HPDE6-E6E7 (cell line): Measurements from ENCODE around the gene MFRP.

Experiments used
- DNase-seq: peaks from one replicate; pipeline ENCODE4 v3.0.0; 2011; ENCODE audit warnings: missing footprints; ENCODE audit errors: extremely low spot score

MFRP gene

DNA sequence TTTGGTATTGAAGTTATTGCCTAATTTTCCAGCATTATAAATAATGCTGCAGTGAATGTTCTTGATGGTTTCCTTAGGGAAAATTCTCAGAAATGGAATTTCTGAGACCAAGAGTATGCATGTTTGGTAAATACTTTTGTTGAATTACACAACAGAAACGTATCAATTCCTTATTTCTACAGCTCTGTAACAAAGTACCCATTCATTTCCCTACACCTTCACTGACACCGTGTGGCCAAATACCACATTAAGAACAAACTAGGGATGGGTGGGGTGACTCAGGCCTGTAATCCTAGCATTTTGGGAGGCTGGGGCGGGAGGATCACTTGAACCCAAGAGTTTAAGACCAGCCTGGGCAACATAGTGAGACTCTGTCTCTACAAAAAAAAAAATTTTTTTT lies 51.3 kb downstream of the MFRP start:
- no peak for DNase-seq

DNA sequence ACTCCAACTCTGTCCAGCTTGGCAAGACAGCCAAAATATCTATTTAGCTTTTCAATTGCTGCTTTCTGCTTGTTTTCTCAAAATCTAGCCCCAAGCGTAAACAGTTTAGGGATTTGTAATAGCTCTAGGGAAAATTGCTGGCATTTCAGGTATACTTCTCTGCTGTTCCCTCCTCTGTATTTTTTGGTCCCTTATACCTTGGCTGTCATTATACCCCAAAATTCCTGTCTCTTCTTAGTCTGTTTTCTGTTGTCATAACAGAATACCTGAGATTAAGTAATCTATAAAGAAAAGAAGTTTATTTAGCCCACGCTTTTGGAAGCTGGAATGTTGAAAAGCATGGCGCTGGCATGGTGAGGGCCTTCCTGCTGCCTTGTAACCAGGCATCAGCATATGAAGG lies 53.0 kb downstream of the MFRP start:
- no peak for DNase-seq

GRCh38 chr11:119290894-119291497 lies 55.5 kb downstream of the MFRP start:
- no peak for DNase-seq
